Measurements from ENCODE around the gene MTMR6. TPM values are rescaled to one million over a fixed set of nuclear protein-coding genes. Genes with fewer than 3 reads are reported as not detected.

MTMR6 gene
- total RNA-seq, 4 donors from 2014 or later, result 15.3 to 20.5 (median 17.8) TPM

- DNase-seq (ENCODE audit: low spot score), result no peak
- TF ChIP-seq, protein P1, sequence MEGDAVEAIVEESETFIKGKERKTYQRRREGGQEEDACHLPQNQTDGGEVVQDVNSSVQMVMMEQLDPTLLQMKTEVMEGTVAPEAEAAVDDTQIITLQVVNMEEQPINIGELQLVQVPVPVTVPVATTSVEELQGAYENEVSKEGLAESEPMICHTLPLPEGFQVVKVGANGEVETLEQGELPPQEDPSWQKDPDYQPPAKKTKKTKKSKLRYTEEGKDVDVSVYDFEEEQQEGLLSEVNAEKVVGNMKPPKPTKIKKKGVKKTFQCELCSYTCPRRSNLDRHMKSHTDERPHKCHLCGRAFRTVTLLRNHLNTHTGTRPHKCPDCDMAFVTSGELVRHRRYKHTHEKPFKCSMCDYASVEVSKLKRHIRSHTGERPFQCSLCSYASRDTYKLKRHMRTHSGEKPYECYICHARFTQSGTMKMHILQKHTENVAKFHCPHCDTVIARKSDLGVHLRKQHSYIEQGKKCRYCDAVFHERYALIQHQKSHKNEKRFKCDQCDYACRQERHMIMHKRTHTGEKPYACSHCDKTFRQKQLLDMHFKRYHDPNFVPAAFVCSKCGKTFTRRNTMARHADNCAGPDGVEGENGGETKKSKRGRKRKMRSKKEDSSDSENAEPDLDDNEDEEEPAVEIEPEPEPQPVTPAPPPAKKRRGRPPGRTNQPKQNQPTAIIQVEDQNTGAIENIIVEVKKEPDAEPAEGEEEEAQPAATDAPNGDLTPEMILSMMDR (IDR thresholded peaks at IDR 0.05), result no peak
- ATAC-seq (ENCODE audit: low FRiP score), result no peak
Measured at GRCh38 chr13:25224151-25224550, 63.1 kb downstream of the MTMR6 start.

GRCh38 chr13:25222740-25223139 is 64.5 kb downstream of the MTMR6 start:
- DNase-seq (ENCODE audit: low spot score) (no peak), ATAC-seq (ENCODE audit: low FRiP score) (no peak)
- TF ChIP-seq, protein P1 (IDR thresholded peaks at IDR 0.05), result no peak

GRCh38 chr13:25218019-25218418 is 69.3 kb downstream of the MTMR6 start:
- no peak for ATAC-seq (ENCODE audit: low FRiP score)
- DNase-seq (ENCODE audit: low spot score), result no peak
- TF ChIP-seq, protein P1 (IDR thresholded peaks at IDR 0.05), result no peak

DNA sequence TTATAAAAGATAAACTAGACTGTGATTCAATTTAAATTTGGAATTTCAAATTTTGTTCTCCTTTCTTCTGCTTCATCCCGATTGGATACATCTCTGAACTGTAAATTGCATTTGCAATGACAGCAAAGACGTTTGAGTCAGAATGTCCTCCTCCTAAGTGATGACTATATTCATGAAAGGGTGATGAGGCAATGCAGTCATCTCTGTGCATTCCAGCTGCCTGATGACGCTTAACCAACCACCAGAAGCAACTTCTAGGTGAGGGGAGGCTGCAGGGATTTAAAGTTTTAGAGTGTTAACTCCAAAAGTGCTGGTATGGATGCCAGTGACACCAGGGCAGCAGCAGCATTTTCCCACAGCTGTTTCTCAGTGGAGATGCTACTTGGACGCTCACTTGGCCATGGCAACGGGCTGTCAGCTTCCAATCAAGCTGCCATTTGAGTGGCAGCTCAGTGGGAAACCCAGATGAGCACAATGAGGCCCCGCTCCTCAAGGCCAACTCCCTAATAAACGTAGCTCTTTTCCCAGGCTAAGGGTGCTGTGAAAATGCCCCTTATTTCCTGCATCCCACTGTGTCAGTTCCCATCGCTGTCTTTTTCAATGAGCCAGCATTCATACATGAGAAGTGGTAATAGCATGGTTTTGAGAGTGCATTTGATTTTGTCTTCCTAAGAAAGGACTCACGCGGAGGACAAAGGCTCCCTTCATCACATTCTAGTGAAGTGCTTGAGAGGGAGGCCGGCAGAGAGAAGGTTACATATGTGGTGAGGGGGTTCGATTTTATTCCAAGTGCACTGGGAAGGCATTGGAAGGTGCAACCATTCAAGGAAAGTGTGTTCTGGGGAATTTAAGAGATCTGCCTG is 70.0 kb downstream of the MTMR6 start:
- ATAC-seq (ENCODE audit: low FRiP score) (no peak), DNase-seq (ENCODE audit: low spot score) (no peak)
- TF ChIP-seq, protein P1 (IDR thresholded peaks at IDR 0.05), result no peak

DNA sequence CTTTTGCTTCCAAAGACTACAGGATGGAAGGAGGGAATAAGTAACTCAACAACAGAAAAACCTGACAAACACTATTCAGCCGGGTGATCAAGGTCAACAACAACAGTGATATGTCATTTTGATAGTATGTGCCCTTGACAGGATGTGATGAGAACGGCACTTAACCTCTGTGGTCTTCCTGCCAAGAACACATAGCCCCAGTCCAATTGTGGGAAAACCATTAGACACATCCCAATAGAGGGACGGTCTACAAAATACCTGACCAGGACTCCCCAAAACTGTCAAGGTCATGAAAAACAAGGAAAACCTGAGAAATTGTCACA is 72.1 kb downstream of the MTMR6 start:
- TF ChIP-seq, protein P1 (IDR thresholded peaks at IDR 0.05), result no peak
- no peak for ATAC-seq (ENCODE audit: low FRiP score)
- no peak for DNase-seq (ENCODE audit: low spot score)

DNA sequence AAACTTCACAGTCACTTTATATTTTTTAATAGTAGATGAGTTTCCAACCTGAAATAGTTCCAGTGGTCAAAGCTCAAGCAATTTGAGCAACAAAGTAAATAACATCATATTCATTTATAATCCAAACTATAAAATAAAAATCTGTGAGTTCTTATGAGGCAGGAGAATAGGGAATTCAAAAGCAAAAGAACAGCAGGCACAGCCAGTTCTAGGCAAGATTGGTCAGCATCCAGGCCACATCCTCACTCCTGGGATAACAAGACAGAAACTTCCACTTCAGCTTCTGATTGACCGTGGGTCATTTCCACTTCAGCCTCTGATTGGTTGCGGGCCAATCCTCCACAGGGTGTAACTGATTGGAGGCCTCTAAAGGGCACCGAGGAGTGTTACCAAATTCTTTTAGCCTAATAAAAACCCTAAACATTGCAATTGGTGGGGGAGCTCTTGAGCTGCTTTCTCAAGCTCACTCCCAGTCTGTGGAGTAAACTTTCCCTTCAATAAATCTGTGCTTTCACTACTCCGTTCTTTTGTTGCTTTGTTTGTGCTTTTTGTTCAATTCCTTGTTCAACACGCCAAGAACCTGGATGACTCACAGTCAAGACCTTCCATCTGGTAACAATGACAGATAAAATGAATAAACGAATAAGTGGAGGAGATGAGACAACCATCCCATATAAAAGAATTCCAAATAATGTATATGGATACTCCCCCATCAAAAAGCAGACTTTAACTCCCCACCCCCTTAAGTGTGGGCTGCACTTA is 72.6 kb downstream of the MTMR6 start:
- TF ChIP-seq, protein P1 (IDR thresholded peaks at IDR 0.05), result no peak
- ATAC-seq (ENCODE audit: low FRiP score), result no peak
- no peak for DNase-seq (ENCODE audit: low spot score)

Data from omental fat pad (tissue), 4 donors.